Activated CD4-positive, alpha-beta memory T cell treated with anti-CD3 and anti-CD28 coated beads, Interleukin-2, amount 10 ng/mL, durations not matched to agents 7 days and 5 days (primary cell): ENCODE results near the gene PDP2. TPM values are rescaled to one million over a fixed set of nuclear protein-coding genes. Genes with fewer than 3 reads are reported as not detected.

ENCODE experiments used
- CTCF ChIA-PET: fragments of 350-600 bp; sonication (Branson Sonifier 250); formaldehyde crosslinking; loops from one replicate; lab custom pipeline; 2021; ENCODE audit warnings: antibody characterized with exemption, inconsistent platforms; lab: Charles Lee
- POLR2A ChIA-PET: fragments of 350-600 bp; sonication (Branson Sonifier 250); formaldehyde crosslinking; loops from one replicate; lab custom pipeline; 2021; ENCODE audit warnings: antibody characterized with exemption; lab: Charles Lee
- DNase-seq: peaks from one replicate; pipeline ENCODE4 v3.0.0-alpha.2; 2020
- H3K27ac Mint-ChIP-seq: one replicate; pipeline ENCODE4 v1.8.0; 2021; ENCODE audit warnings: mild to moderate bottlenecking, mixed read lengths
- H3K27me3 Mint-ChIP-seq: one replicate; pipeline ENCODE4 v1.8.0; 2021; ENCODE audit warnings: mixed read lengths
- H3K36me3 Mint-ChIP-seq: one replicate; pipeline ENCODE4 v1.8.0; 2021; ENCODE audit warnings: low read depth, mixed read lengths
- H3K4me1 Mint-ChIP-seq: one replicate; pipeline ENCODE4 v1.8.0; 2021; ENCODE audit warnings: mixed read lengths
- H3K4me3 Mint-ChIP-seq: one replicate; pipeline ENCODE4 v1.8.0; 2021; ENCODE audit warnings: mild to moderate bottlenecking, mixed read lengths
- H3K9me3 Mint-ChIP-seq: one replicate; pipeline ENCODE4 v1.8.0; 2021; ENCODE audit warnings: mixed read lengths
- total RNA-seq, 2 experiments: library from RNA; stranded (reverse); gene quantifications; one replicate each; pipeline ENCODE4 v1.2.3, GENCODE V29; 2021

PDP2 gene
- total RNA-seq, 2 experiments from 2014 or later: 30.7 to 33.9 TPM

DNA sequence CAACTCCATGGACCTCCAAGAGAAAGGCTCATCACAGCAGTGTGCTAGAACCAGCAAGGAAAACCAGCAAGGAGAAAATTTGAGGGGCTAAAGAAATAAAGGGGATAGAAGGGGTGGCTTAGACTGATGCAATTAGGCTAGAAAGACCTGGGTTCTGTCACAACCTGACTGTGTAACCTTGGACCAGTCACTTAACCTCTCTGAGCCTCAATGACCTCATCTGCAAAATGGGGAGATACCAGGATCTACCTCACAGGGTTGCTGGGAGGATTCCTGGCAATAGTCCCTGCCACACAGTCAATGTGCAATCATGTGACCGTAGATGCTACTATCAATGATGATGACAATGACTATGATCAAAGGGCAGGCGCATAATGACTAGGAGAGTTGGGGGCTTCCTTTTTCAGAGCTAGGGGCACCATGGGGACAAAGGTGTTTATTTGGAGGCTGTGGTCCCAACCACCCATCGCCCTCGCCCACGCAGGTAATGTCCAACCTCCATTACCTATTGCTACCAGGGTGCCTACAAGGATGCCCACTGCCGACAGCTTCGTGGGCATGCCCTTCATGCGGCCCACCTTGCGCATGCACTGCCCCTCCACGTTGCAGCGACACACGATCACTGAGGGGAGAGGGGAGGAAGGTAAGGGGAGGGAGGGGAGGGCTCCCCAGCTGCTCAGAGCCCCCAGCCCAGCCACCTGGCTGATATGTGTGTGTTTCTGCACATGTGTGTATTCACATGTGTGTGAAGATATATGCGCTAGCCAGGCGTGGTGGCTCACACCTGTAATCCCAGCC is 28.6 kb downstream of the PDP2 start:
- Mint-ChIP-seq H3K4me1 (peaks cover 8% of the 10 kb centered on the region), H3K27ac (no peak overlapping the region)

DNA sequence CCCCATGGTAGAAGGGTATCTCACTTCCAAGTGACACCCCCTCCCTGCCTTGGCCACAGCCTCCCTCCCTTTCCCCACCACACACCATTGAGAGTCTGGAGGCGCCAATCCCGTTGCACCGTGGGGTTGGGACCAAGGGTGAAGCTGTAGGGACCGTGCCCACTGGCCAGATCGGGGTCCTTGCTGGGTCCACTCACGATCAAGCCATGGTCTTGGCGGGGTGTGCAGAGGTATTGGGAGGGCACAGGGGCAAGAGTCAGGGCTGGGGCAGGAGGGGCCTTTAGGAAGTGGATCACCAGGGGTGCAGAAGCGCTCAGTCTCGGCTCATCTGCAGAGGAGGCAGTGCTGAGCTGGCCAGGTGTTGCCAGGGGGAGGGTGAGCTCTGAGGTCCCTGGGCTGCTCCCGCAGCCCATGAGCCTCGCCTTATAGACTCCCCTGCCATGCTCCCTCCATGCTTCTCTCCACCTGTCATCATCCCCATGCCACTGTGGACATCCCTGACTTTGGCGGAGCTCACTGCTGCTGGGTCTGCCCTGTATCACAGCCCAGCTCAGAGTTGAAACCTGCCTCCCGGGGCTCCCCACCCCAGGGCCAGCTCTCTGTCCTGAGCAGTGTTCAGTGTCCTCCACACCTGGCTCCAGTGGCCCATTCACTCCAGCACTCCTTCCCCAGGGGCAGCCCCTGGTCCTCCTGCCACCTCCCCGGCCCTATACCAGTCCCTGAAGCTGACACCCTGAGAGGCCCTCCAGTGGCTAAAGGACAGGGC is 30.0 kb downstream of the PDP2 start:
- no peak for DNase-seq
- Mint-ChIP-seq H3K36me3 (no peaks in the 10 kb centered on the region), H3K9me3 (no peaks in the 10 kb centered on the region), H3K27me3 (peaks cover 8% of the 10 kb centered on the region), H3K27ac (no peak overlapping the region), H3K4me1 (peaks cover 8% of the 10 kb centered on the region), H3K4me3 (no peak overlapping the region)
- CTCF ChIA-PET: interaction anchor here (0.6 to 2.7 kb wide), 6 partner anchors 9 to 909 kb away, joined by 3 to 11 read pairs (median 4); no protein-coding TSS in a partner anchor
- POLR2A ChIA-PET: interaction anchor here (1.3 kb wide), 1 partner anchor 16 kb away, joined by 3 read pairs; no protein-coding TSS in a partner anchor

More for the DNA sequence above, 28.6 kb downstream of the PDP2 start:
- no peak for DNase-seq
- Mint-ChIP-seq H3K27me3 (no peaks in the 10 kb centered on the region), H3K36me3 (no peaks in the 10 kb centered on the region), H3K9me3 (no peaks in the 10 kb centered on the region), H3K4me3 (no peak overlapping the region)
- ChIA-PET CTCF (interaction anchor here (1.1 to 2.7 kb wide), 3 partner anchors 20 to 41 kb away, joined by 3 to 11 read pairs (median 4); no protein-coding TSS in a partner anchor), POLR2A (no interaction called here)

DNA sequence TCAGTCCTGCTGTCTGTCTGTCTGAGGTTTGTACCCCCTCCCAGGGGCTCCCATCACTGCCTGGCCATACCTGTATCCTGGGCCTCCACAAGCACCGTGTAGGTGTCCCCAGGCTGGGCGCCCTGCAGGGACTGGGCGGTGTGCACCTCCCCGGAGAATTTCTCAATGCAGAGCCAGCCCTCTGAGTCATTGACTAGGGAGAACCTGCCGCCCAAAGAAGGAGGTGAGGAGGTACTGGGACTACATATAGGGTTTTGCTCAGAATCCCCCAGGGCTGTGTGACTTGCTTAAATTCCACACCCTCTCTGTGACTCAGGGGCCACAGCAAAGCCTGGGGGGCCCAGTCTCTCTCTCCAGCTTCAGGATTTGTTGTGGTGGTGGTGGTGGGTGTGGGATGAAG is 30.8 kb downstream of the PDP2 start:
- no peak overlapping the region for H3K4me3 Mint-ChIP-seq
- no peaks in the 10 kb centered on the region for H3K36me3 Mint-ChIP-seq
- CTCF ChIA-PET: interaction anchor here (2.7 kb wide), 1 partner anchor 18 kb away, joined by 11 read pairs; no protein-coding TSS in a partner anchor
- no peak for DNase-seq
- H3K4me1 Mint-ChIP-seq: peaks cover 4% of the 10 kb centered on the region
- H3K27me3 Mint-ChIP-seq: peaks cover 10% of the 10 kb centered on the region
- POLR2A ChIA-PET: interaction anchor here (1.1 to 1.3 kb wide), 2 partner anchors 14 to 15 kb away, joined by 3 read pairs; no protein-coding TSS in a partner anchor
- H3K27ac Mint-ChIP-seq: no peak overlapping the region
- no peaks in the 10 kb centered on the region for H3K9me3 Mint-ChIP-seq

DNA sequence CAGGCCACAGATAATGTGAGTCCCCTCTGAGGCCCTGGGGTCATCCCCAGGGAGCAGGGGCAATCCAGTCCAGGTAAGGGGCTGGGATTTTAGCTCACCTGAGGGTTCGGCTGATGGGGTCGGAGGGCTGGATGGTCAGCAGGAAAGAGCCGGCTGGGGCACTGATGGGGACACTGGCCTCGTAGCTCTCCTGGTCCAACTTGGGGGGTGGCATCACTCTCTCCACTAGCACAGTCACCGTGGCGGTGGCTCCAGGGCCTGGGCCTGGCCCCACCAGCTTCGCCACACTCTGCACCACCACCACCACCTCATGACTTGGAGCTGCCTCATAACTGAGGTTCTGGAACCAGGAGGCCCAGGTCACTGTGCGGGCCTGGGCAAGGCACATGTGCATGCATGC is 31.5 kb downstream of the PDP2 start:
- peaks cover 14% of the 10 kb centered on the region for H3K27me3 Mint-ChIP-seq
- no peak overlapping the region for H3K27ac Mint-ChIP-seq
- no peaks in the 10 kb centered on the region for H3K4me1 Mint-ChIP-seq
- no peak for DNase-seq
- H3K36me3 Mint-ChIP-seq: no peaks in the 10 kb centered on the region
- ChIA-PET POLR2A (interaction anchor here (1.1 kb wide), 1 partner anchor 14 kb away, joined by 3 read pairs; no protein-coding TSS in a partner anchor), CTCF (interaction anchor here (2.7 kb wide), 1 partner anchor 17 kb away, joined by 11 read pairs; no protein-coding TSS in a partner anchor)
- no peak overlapping the region for H3K4me3 Mint-ChIP-seq
- no peaks in the 10 kb centered on the region for H3K9me3 Mint-ChIP-seq

DNA sequence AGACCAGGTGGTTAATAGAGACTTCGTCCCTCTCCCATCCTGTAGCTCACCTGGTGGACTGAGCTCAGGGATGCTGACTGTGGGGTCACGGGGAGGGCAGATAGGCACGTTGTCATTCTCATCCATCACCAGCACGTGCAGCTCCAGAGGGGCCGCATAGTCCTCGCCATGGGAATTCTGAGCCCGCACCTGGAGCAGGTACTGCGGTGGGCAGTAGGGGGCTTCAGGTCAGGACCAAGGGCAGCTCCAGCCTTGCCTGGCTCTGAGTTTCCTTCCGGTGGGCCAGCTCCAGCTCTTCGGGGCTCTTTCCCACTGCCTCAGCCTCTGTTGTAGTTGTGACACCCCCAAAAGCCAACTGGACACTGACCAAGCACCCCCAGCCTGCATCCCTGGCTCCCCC is 32.8 kb downstream of the PDP2 start:
- Mint-ChIP-seq H3K27ac (no peak overlapping the region), H3K36me3 (no peaks in the 10 kb centered on the region)

DNA sequence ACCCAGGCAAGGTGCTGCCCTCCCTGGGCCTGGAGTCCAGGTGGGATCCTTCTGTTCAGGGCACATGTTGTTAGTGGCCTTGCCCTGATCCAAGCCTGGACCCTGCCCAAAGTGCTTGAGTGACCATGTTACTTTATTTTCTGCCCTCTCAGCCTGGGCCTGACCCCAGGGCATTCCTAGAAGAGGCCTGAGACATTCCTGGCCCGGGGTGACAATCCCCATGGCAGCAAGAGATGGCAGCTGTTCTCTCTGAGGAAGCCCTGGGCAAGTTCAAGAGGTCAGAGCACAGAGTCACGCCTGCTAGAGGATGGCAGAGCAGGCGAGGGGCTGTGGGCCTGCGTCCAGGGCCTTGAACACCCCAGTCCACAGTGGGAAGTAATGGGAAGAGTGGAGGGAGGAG is 33.4 kb downstream of the PDP2 start:
- CTCF ChIA-PET: interaction anchor here (1.5 kb wide), 1 partner anchor 19 kb away, joined by 4 read pairs; no protein-coding TSS in a partner anchor
- Mint-ChIP-seq H3K27me3 (peaks cover 14% of the 10 kb centered on the region), H3K36me3 (no peaks in the 10 kb centered on the region), H3K9me3 (no peaks in the 10 kb centered on the region), H3K4me1 (no peaks in the 10 kb centered on the region), H3K4me3 (no peak overlapping the region), H3K27ac (no peak overlapping the region)
- DNase-seq: no peak
- POLR2A ChIA-PET: no interaction called here

More for the DNA sequence above, 32.8 kb downstream of the PDP2 start:
- no peak for DNase-seq
- Mint-ChIP-seq H3K9me3 (no peaks in the 10 kb centered on the region), H3K4me3 (no peak overlapping the region), H3K27me3 (peaks cover 14% of the 10 kb centered on the region), H3K4me1 (no peaks in the 10 kb centered on the region)
- ChIA-PET CTCF (interaction anchor here (0.7 to 1.5 kb wide), 2 partner anchors 18 to 20 kb away, joined by 3 to 4 read pairs; no protein-coding TSS in a partner anchor), POLR2A (no interaction called here)

DNA sequence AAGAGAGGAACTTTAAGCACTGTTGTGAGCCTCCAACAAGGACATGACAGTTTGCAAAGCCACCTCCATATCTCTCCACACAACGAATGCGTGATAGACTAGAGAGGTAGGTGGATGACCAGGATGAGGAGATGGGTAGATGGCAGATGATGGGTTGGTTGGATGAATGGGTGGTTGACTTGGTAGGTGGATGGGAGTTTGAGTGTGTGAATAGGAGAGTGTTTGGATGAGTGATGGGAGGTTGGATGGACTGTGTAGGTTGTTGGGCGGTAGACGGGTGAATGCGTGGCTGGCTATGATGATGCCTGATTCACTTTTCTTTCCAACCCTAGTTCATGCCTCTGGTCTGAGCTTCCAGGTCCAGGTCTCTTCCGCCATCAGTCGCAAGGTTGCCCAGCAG is 34.2 kb downstream of the PDP2 start:
- H3K27me3 Mint-ChIP-seq: peaks cover 20% of the 10 kb centered on the region
- ChIA-PET POLR2A (no interaction called here), CTCF (no interaction called here)
- H3K27ac Mint-ChIP-seq: no peak overlapping the region
- no peaks in the 10 kb centered on the region for H3K9me3 Mint-ChIP-seq
- H3K36me3 Mint-ChIP-seq: no peaks in the 10 kb centered on the region
- no peaks in the 10 kb centered on the region for H3K4me1 Mint-ChIP-seq
- no peak for DNase-seq
- H3K4me3 Mint-ChIP-seq: no peak overlapping the region

DNA sequence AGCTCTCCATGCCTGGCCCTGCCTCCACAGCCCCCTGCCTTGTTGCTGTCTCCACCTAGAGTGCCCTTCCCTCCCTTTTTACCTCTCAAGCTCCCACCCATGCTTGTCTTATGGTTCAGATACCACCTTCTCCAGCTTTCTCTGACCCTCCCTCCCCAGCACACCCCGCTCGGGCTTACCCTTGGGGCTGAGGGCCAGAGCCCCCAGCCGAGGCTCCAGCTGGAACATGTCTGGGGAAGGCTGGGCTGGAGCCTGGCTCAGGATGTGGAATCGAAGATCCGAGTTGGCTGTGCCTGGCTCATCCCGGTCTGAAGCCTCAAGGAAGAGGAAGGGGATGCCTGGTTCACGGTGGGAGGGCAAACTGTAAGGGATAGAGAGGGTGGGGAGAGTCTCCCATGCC is 34.7 kb downstream of the PDP2 start:
- ChIA-PET CTCF (no interaction called here), POLR2A (no interaction called here)
- no peak for DNase-seq
- H3K4me3 Mint-ChIP-seq: no peak overlapping the region
- no peaks in the 10 kb centered on the region for H3K9me3 Mint-ChIP-seq
- H3K4me1 Mint-ChIP-seq: no peaks in the 10 kb centered on the region
- no peaks in the 10 kb centered on the region for H3K36me3 Mint-ChIP-seq
- no peak overlapping the region for H3K27ac Mint-ChIP-seq
- peaks cover 22% of the 10 kb centered on the region for H3K27me3 Mint-ChIP-seq

DNA sequence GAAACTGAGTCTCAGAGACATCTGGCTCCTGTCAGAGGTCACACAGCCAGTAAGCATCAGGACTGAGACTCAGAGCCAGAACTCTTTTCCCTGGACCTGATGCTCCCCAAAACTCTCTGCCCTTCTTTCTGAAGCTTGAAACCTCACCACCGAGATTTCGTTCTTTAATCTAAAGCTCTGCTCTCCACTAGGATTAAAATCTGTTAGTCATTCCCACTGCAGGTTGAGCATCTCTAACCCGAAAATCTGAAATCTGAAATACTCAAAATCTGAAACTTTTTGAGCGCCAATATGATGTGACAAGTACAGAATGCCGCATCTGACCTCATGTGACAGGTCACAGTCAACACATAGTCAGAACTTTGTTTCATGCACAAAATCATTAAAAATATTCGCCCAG is 36.2 kb downstream of the PDP2 start:
- ChIA-PET CTCF (interaction anchor here (0.8 kb wide), 1 partner anchor 364 kb away, joined by 3 read pairs; no protein-coding TSS in a partner anchor), POLR2A (no interaction called here)
- no peaks in the 10 kb centered on the region for H3K9me3 Mint-ChIP-seq
- no peaks in the 10 kb centered on the region for H3K4me1 Mint-ChIP-seq
- H3K27ac Mint-ChIP-seq: no peak overlapping the region
- H3K36me3 Mint-ChIP-seq: no peaks in the 10 kb centered on the region
- peaks cover 34% of the 10 kb centered on the region for H3K27me3 Mint-ChIP-seq
- no peak for DNase-seq
- no peak overlapping the region for H3K4me3 Mint-ChIP-seq

DNA sequence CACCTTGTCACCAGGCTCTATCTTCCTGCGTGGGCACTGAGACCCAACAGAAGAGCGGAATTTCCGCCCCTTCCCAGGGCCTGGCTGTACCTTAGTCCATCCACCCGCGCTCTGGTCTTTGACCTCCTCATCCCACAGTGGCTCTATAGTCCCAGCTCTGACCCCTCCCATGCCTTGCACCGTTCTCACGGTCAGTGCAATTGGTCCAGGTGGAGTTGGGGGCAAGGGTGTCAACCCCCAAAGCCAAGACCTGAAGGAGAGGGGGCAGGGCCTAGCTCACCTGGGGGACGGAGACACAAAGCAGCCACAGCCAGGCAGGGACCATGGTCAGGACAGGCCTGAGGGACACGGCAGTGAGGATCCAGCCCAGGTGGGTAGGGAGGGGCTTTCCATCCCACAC is 37.4 kb downstream of the PDP2 start:
- ChIA-PET CTCF (interaction anchor here (1.0 kb wide), 1 partner anchor 9 kb away, joined by 3 read pairs; no protein-coding TSS in a partner anchor), POLR2A (no interaction called here)
- Mint-ChIP-seq H3K9me3 (no peaks in the 10 kb centered on the region), H3K4me3 (no peak overlapping the region), H3K27me3 (peaks cover 36% of the 10 kb centered on the region), H3K36me3 (no peaks in the 10 kb centered on the region), H3K4me1 (no peaks in the 10 kb centered on the region), H3K27ac (no peak overlapping the region)
- no peak for DNase-seq

DNA sequence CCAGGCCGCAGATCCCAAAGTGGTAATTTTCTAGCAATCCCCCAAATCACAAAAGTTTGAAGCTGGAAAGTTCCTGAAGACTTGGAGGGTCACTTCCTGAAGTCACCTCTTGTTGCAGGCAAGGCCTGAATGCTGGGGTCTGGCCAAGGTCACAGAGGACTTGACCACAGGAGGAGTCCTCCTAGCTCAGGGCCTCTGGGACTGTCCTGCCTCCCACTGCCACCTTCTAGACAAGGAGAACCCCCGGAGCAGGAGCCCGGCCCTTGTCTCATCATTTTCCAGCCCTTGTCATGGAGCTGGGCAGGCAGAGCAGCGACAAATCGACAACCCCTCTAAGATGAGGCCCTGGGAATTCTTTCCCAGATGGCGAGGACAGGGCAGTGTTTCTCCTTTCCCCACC is 38.0 kb downstream of the PDP2 start:
- no peak for DNase-seq
- Mint-ChIP-seq H3K27ac (no peak overlapping the region), H3K4me1 (no peaks in the 10 kb centered on the region), H3K36me3 (no peaks in the 10 kb centered on the region), H3K27me3 (peaks cover 41% of the 10 kb centered on the region), H3K4me3 (no peak overlapping the region), H3K9me3 (no peaks in the 10 kb centered on the region)
- ChIA-PET CTCF (interaction anchor here (0.6 kb wide), 1 partner anchor 135 kb away, joined by 4 read pairs; no protein-coding TSS in a partner anchor), POLR2A (interaction anchor here (0.8 to 1.0 kb wide), 2 partner anchors 16 to 22 kb away, joined by 3 read pairs; partner anchors contain the start of gene CIAO2B)

DNA sequence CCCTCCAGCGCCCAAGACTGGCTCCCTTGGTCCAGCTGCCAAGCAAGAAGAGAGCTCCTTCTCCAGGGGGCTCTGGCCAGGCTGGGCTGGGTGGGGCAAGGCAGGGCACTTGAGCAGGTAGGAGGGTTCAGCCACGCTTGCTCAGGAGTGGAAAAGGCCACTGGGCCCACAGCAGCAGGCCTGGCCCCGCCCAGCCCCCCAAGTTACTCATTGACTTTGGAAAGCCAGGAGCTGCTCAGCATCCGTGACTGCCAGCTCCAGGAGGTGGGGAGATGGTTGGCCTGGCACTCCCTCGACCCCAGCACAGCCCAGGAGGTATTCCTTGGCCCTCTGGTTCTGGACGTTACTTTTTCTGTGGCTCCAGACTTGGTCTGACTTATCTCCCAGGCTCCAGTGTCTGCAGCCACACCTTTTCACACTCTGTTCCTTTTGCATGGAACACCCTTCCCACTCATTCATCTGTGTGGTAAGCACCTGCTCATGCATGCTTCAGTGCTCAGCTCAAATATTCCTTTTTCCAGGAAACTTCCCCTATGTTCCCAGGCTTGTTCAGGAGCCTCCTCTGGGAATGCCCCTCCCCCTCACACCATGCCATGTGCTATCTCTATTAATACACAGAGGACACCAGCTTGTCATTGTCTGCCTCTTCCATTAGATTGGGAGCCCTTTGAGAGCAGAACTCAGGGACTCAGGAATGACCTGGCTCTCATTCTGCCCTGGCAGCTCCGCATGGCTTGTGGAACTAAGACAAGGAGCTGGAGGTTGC is 38.7 kb downstream of the PDP2 start, which contains the start of gene CDH16:
Gene CDH16 (minus strand): TSS at position 83 of the 766 bp plus-strand sequence. CDS start 820 bp downstream, outside the sequence.
- H3K27me3 Mint-ChIP-seq: peaks cover 48% of the 10 kb centered on the region
- no peak within 1 kb of the TSS for H3K27ac Mint-ChIP-seq
- H3K4me1 Mint-ChIP-seq: peaks cover 4% of the 10 kb centered on the region
- H3K36me3 Mint-ChIP-seq: no peaks in the 10 kb centered on the region
- H3K4me3 Mint-ChIP-seq: no peak within 1 kb of the TSS
- ChIA-PET CTCF (interaction anchor here (0.6 kb wide), 1 partner anchor 134 kb away, joined by 4 read pairs; no protein-coding TSS in a partner anchor), POLR2A (interaction anchor here (0.8 to 1.1 kb wide), 4 partner anchors 14 to 23 kb away, joined by 3 to 4 read pairs (median 3); partner anchors contain the start of gene CIAO2B)
- no peak for DNase-seq
- H3K9me3 Mint-ChIP-seq: no peaks in the 10 kb centered on the region
